Stimulated activated CD8-positive, alpha-beta memory T cell treated with anti-CD3 and anti-CD28 coated beads, Interleukin-2, amount 100 ng/mL, for 48 hours (primary cell): ENCODE results near the gene GPR132.

Source experiments
- DNase-seq, 2 donors: peaks; one replicate each; pipeline ENCODE4 v3.0.0-alpha.2; 2020; ENCODE audit warnings: low read depth in 2 of 2

The GPR132 gene

DNA sequence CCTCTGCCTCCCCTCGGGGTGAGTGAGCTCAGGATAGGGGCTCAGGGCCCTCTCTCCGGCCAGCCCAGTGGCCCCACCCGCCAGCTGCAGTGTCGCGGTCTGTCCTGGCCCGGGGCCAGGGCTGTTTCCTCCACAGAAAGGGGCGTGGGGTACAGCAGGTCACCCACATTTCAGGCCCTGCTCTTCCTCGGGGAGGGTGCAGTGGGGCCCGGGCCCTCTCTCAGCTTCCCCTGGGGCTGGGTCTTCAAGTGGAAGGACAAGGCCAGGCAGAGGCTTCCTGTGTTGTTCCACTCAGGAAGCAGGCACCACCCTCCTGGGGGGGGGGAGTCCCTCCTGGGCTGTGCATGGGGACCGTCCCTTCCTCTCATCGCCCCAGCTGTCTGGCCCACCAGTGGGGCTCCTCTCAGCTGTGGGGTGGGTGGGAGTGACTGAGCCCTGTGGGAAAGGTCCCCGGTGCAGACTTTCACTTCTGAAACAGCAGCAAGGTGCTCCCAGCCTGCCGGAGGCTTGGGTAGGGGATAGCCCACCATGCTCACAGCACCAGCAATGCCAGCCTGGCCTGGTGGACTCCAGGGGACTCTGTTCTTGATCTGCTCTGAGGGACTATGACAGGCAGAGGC, 3.7 kb downstream of the GPR132 start:
- DNase-seq: peak; percentile 58 to 65

GRCh38 chr14:105060751-105061427, 4.3 kb downstream of the GPR132 start:
- peak in 1 of 2 donors; percentile 44 for DNase-seq

DNA sequence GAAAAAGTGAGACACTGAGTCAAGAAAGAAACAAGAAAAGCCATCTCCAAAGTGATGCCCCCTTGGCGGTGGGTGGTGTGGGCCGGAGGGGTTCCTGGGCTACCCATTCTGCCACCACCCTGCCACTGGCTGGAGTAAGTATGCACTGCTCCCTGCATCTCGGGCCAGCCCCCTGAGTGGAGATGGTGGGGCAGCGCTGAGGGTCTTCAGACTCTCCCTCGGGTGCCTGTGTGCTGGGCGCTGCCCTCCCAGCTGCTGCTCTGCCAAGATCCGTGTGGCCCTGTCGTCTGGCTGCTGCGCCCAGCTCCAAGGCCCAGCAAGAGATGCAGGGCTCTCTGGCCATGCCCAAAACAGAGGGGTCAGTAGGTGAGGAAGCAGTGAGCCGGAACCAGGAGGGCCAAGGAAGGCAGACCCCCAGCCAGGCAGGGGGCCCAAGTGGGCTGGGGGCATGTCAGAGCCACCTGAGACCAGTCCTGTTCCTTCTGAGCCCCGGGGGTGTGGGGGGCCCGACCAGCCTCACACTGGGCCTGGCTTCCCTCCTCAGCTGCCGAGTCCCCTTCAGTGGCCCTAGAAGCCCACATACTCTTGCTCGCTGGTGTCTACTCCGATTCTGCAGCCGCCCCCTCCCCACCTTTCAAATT, 5.2 kb downstream of the GPR132 start:
- no peak for DNase-seq

DNA sequence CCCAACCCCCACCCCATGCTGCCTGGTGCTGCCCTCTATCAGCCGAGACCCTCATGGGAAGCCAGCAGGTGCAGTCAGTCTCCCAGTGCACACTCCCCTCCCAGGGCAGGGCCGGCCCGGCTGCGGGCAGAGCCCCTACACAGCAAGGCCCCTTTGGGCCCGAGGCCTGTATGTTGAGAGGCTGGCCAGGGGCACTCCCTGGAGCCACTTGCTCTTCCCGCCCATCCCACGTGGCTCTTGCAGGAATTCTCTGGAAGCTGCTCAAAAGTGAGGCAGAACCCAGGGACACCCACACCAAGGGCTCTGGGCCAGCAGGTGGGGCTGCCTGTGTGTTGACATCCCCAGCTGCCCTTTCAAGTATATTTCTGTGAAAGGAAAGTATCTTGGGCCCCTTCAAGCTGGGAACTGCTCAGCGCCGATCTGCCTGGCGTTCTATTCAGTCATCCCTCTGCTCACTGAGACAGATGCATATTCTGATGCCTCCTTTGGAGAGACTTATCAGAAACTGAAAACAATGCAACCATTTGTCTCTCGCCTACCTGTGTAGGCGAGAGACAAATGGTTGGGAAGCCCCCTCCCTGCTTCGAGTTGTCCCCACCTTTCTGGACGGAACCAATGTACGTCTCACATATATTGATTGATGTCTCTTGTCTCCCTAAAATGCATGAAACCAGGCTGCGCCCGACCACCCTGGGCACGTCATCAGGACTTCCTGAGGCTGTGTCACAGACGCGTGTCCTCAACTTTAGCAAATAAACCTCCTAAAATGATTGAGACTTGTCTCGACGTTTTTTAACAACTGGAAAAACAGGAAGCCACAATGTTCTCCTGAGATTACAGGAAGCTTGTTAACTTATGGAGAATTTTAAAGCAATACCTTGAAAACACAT, 6.0 kb downstream of the GPR132 start:
- DNase-seq: peak in 1 of 2 donors; percentile 57

GRCh38 chr14:105058521-105059034, 6.7 kb downstream of the GPR132 start:
- DNase-seq: no peak

- DNase-seq: no peak
These were observed 8.9 kb downstream of the GPR132 start for GRCh38 chr14:105056303-105056831.

DNA sequence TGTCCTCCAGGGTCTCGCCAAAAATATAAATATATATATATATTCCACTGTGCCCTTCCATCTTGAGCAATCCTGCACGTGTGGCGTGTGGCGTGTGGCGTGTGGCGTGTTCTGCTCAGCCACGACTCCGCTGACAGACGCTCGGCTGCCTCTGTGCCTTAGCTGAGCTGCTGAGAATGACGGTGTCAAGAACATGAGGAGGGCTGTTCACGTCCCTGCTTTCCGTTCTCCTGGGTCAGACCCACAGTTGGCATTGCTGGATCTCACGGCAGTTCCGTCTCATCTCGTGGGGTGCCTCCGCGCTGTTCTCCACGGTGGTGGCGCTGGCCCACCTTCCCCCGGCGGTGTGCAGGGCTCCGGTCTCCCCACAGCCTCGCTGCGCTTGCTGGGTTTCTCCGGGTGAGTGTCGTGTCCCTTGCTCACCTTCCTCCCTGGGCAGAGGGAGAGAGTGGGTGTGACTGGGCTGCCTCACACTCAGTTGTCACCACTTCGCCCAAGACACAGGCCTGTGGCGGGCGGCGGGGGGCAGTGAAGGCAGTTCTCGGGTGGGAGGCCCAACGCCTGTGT, 9.4 kb downstream of the GPR132 start:
- DNase-seq: no peak

- DNase-seq: no peak
These were observed 9.9 kb downstream of the GPR132 start for GRCh38 chr14:105055334-105055733.

- no peak for DNase-seq
These were observed 11.2 kb downstream of the GPR132 start for GRCh38 chr14:105053996-105054395.

DNA sequence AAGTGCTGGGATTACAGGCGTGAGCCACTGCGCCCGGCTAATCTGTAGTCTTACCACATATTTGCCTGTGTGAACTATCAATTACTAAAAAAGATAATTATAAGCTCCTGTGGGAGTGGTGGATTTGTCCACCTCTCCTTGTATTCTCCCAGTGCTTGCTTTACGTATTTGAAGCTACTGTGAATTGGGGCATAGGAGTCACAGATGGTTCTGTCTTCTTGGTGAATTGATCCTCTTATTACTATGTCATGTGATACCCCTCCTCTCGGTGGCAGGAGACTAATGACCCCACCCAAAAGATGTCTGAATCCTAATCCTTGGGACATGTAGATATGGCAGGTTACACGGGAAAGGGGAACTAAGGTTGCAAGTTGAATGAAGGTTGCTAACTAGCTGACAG, 11.8 kb downstream of the GPR132 start:
- DNase-seq: no peak

DNA sequence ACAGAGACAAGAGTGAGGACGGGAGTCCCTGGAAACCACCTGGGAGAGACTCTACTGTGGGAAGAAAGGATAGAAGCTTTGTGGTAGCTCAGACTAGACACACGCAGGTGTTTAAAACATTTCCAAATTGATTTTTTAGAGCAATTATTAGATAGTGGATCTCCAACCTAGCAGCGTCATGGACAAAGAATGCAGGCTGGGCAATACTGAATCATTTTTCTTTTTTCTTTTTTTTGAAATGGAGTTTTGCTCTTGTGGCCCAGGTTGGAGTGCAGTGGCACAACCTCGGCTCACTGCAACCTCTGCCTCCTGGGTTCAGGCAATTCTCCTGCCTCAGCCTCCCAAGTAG, 13.1 kb downstream of the GPR132 start:
- no peak for DNase-seq

DNA sequence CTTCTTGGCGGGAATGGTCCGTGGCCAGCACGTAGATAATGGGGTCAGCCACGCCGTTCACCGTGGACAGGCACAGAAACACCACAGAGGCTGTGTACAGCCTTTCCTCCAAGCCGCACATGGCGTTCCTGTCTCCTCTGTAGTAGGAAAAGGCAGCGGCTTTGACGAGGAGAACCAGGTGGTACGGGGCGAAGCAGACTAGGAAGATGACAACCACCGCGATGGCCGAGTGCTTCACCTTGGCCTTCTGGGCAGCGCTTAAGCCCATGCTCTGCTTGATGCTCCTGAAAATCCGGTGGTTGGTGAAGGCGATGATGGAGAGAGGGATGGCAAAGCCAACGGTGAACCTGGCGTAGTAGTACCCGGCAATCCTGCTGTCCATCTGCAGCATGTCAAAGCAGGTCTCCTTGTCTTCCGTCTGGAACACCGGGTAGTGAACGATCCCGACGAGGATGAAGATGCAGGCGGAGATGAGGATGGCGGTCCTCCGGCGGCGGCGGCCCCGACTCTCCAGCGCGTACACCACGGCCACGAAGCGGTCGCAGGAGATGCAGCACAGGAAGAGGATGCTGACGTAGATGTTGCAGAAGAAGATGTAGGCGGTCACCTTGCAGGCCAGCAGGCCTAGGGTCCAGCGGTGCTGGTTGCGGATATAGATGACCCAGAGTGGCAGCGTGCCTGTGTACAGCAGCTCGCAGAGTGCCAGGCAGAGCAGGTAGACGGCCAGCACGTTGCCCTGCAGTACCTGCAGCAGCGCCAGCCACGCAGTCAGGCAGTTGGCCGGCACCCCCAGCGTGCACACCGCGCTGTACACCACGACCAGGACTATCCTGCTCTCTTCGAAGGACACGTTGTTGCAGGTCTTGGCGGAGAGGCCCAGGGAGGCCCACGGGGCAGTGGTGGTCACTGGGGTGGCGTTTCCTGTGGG, 13.8 kb downstream of the GPR132 start:
- DNase-seq: no peak

- DNase-seq: no peak
These were observed 14.7 kb downstream of the GPR132 start for GRCh38 chr14:105050551-105050897.

DNA sequence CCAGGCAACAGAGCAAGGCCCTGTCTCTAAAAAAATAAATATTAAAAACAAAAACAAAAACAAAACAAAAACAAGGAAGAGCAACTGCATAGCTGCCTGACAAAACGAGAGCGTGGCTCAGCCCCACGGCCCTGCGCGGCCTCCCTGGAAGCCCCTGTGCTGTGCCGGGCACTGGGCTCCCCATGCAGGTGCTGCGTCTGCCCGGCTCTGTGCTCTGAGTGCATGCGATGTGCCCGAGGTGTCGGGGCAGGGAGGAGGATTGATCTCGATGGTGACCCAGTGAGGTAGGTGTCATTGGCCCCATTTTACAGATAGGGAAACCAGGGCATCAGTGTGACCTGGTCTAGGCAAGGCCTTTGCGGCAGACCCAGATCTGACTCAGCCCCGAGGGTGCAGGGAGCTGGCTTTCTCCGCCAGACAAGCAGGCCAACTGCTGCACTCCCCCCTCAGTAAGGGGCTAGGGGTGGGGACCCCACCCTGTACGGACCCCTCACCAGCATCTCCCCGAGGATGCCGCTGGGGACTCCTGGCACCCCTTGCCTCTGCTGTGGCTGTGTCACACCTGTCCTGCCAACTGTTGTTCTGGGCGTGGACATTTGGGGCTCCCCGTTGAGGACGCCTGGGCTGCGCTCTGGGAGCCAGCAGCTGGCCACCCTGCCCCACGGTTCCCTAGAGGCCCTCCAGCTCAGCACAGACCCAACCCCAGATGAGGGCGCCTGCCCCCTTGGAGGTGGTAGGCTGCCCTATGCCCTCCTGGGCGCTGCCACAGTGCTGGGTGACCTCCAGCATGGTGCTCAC, 15.3 kb downstream of the GPR132 start:
- DNase-seq: no peak

GRCh38 chr14:105047283-105048016, 17.8 kb downstream of the GPR132 start:
- no peak for DNase-seq

DNA sequence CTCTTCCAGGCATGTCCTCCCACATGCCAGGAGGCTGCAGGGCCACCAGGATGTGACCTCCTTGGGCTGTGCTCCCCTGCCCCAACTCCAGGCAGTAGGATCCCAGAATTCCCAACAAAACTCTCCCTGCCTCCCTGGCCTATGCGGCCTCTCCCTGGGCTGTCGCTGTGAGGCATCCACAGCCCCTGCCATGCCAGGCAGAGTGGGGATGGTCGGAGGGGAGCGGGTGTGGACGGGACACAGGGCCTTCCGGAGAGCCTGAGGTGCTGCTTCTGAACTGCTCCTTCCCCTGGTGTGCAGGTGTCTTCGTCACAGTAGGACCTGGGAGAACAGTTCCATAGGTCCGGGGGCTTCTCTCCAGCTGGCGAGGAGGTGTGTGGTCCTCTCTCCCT, 18.3 kb downstream of the GPR132 start:
- no peak for DNase-seq

- DNase-seq: peak; percentile 91 to 93
These were observed 19.4 kb downstream of the GPR132 start for GRCh38 chr14:105045710-105046326.

DNA sequence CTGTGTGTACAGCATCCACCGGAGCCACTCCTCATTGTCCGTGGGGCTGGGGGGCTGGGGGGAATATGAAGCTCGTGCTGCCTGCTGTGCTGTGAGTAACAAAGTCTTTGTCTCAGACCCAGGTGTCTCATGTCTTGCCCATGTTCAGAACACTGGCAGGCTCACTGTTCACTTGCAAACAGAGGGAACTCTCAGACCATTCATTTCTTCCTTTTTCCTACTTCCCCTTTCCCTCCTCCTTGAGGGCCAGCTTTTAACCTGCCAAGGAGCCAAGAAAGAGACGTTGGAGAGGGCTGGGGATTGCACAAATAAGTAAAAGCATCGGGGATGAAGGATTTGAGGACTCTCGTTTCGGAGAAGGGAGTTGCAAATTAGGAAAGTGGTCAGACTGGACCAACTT, 21.6 kb downstream of the GPR132 start:
- no peak for DNase-seq

DNA sequence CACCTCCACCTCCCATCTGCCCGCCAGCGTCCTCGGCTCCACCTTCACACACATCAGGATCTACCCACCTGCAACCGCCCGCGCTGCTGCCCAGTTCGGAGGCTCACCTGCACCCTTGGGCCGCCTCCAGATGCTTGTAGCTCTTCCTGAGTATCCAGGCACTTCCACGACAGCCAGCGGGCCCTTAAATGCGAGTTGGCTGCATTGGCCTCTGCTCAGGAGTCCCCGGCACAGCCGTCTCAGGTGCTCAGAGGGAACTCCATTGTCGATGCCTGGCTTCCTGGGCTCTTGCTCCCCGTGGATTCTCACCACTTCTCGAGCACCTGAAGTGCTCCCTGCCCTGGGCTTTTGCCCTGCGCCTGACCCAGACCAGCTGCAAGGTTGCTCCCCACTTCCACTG, 22.4 kb downstream of the GPR132 start:
- no peak for DNase-seq
